Measurements from ENCODE around the gene TBL1X.

The TBL1X gene

GRCh38 chrX:9596837-9597236, 132.0 kb downstream of the TBL1X start:
- no peak overlapping the region for H3K4me3 ChIP-seq (ENCODE audit: low read length)
- no peak overlapping the region for H3K4me2 ChIP-seq (ENCODE audit: low read length)
- no peaks in the 10 kb centered on the region for H3K36me3 ChIP-seq (ENCODE audit: insufficient read depth, low read length)
- H3K9me3 ChIP-seq (replicated peaks; ENCODE audit: low read length): no peaks in the 10 kb centered on the region
- no peak overlapping the region for H3K9ac ChIP-seq (ENCODE audit: low read depth, low read length)
- H3K4me1 ChIP-seq (ENCODE audit: control insufficient read depth, insufficient read depth, low read length): peaks cover 10% of the 10 kb centered on the region
- no peaks in the 10 kb centered on the region for H3K27me3 ChIP-seq (ENCODE audit: control insufficient read depth, insufficient read depth, low read length)

- H3K4me3 ChIP-seq (ENCODE audit: low read length): no peak overlapping the region
- H3K4me1 ChIP-seq (ENCODE audit: control insufficient read depth, insufficient read depth, low read length): peaks cover 10% of the 10 kb centered on the region
- H3K4me2 ChIP-seq (ENCODE audit: low read length): no peak overlapping the region
- no peaks in the 10 kb centered on the region for H3K9me3 ChIP-seq (replicated peaks; ENCODE audit: low read length)
- no peak overlapping the region for H3K9ac ChIP-seq (ENCODE audit: low read depth, low read length)
- H3K36me3 ChIP-seq (ENCODE audit: insufficient read depth, low read length): no peaks in the 10 kb centered on the region
- H3K27me3 ChIP-seq (ENCODE audit: control insufficient read depth, insufficient read depth, low read length): no peaks in the 10 kb centered on the region
Observed at GRCh38 chrX:9597361-9598035, 132.6 kb downstream of the TBL1X start.

GRCh38 chrX:9598344-9598743, 133.5 kb downstream of the TBL1X start:
- H3K9ac ChIP-seq (ENCODE audit: low read depth, low read length): no peak overlapping the region
- no peaks in the 10 kb centered on the region for H3K27me3 ChIP-seq (ENCODE audit: control insufficient read depth, insufficient read depth, low read length)
- no peaks in the 10 kb centered on the region for H3K36me3 ChIP-seq (ENCODE audit: insufficient read depth, low read length)
- H3K4me2 ChIP-seq (ENCODE audit: low read length): no peak overlapping the region
- no peaks in the 10 kb centered on the region for H3K9me3 ChIP-seq (replicated peaks; ENCODE audit: low read length)
- H3K4me3 ChIP-seq (ENCODE audit: low read length): no peak overlapping the region
- peaks cover 10% of the 10 kb centered on the region for H3K4me1 ChIP-seq (ENCODE audit: control insufficient read depth, insufficient read depth, low read length)

- Histone ChIP-seq H3K9ac (ENCODE audit: low read depth, low read length) (peak overlapping the region; percentile 42), H3K4me3 (ENCODE audit: low read length) (no peak overlapping the region), H3K9me3 (replicated peaks; ENCODE audit: low read length) (no peaks in the 10 kb centered on the region)
Observed at GRCh38 chrX:9604111-9604907, 139.5 kb downstream of the TBL1X start.

GRCh38 chrX:9604908-9605306, 140.0 kb downstream of the TBL1X start:
- no peaks in the 10 kb centered on the region for H3K9me3 ChIP-seq (replicated peaks; ENCODE audit: low read length)
- no peak overlapping the region for H3K4me3 ChIP-seq (ENCODE audit: low read length)
- H3K9ac ChIP-seq (ENCODE audit: low read depth, low read length): peak overlapping the region; percentile 42
- H3K4me1 ChIP-seq (ENCODE audit: control insufficient read depth, insufficient read depth, low read length): peaks cover 8% of the 10 kb centered on the region
- H3K27me3 ChIP-seq (ENCODE audit: control insufficient read depth, insufficient read depth, low read length): no peaks in the 10 kb centered on the region
- H3K4me2 ChIP-seq (ENCODE audit: low read length): peak overlapping the region; percentile 45
- no peaks in the 10 kb centered on the region for H3K36me3 ChIP-seq (ENCODE audit: insufficient read depth, low read length)

More at GRCh38 chrX:9604111-9604907, 139.5 kb downstream of the TBL1X start:
- H3K36me3 ChIP-seq (ENCODE audit: insufficient read depth, low read length): no peaks in the 10 kb centered on the region
- peak overlapping the region; percentile 45 for H3K4me2 ChIP-seq (ENCODE audit: low read length)
- H3K27me3 ChIP-seq (ENCODE audit: control insufficient read depth, insufficient read depth, low read length): no peaks in the 10 kb centered on the region
- peaks cover 8% of the 10 kb centered on the region for H3K4me1 ChIP-seq (ENCODE audit: control insufficient read depth, insufficient read depth, low read length)

GRCh38 chrX:9605484-9605883, 140.6 kb downstream of the TBL1X start:
- Histone ChIP-seq H3K27me3 (ENCODE audit: control insufficient read depth, insufficient read depth, low read length) (no peaks in the 10 kb centered on the region), H3K9ac (ENCODE audit: low read depth, low read length) (no peak overlapping the region), H3K9me3 (replicated peaks; ENCODE audit: low read length) (no peaks in the 10 kb centered on the region), H3K4me1 (ENCODE audit: control insufficient read depth, insufficient read depth, low read length) (peaks cover 10% of the 10 kb centered on the region), H3K4me2 (ENCODE audit: low read length) (no peak overlapping the region), H3K4me3 (ENCODE audit: low read length) (no peak overlapping the region), H3K36me3 (ENCODE audit: insufficient read depth, low read length) (no peaks in the 10 kb centered on the region)

GRCh38 chrX:9606971-9607370, 142.1 kb downstream of the TBL1X start:
- H3K4me1 ChIP-seq (ENCODE audit: control insufficient read depth, insufficient read depth, low read length): peaks cover 24% of the 10 kb centered on the region

GRCh38 chrX:9609499-9609898, 144.6 kb downstream of the TBL1X start:
- H3K4me2 ChIP-seq (ENCODE audit: low read length): no peak overlapping the region
- H3K36me3 ChIP-seq (ENCODE audit: insufficient read depth, low read length): no peaks in the 10 kb centered on the region
- H3K9me3 ChIP-seq (replicated peaks; ENCODE audit: low read length): no peaks in the 10 kb centered on the region
- peaks cover 20% of the 10 kb centered on the region for H3K4me1 ChIP-seq (ENCODE audit: control insufficient read depth, insufficient read depth, low read length)
- no peaks in the 10 kb centered on the region for H3K27me3 ChIP-seq (ENCODE audit: control insufficient read depth, insufficient read depth, low read length)
- no peak overlapping the region for H3K9ac ChIP-seq (ENCODE audit: low read depth, low read length)
- no peak overlapping the region for H3K4me3 ChIP-seq (ENCODE audit: low read length)

More at GRCh38 chrX:9606971-9607370, 142.1 kb downstream of the TBL1X start:
- Histone ChIP-seq H3K4me3 (ENCODE audit: low read length) (no peak overlapping the region), H3K36me3 (ENCODE audit: insufficient read depth, low read length) (no peaks in the 10 kb centered on the region), H3K4me2 (ENCODE audit: low read length) (no peak overlapping the region), H3K27me3 (ENCODE audit: control insufficient read depth, insufficient read depth, low read length) (no peaks in the 10 kb centered on the region), H3K9ac (ENCODE audit: low read depth, low read length) (no peak overlapping the region), H3K9me3 (replicated peaks; ENCODE audit: low read length) (no peaks in the 10 kb centered on the region)

- no peaks in the 10 kb centered on the region for H3K36me3 ChIP-seq (ENCODE audit: insufficient read depth, low read length)
- no peaks in the 10 kb centered on the region for H3K27me3 ChIP-seq (ENCODE audit: control insufficient read depth, insufficient read depth, low read length)
- no peaks in the 10 kb centered on the region for H3K9me3 ChIP-seq (replicated peaks; ENCODE audit: low read length)
- no peak overlapping the region for H3K9ac ChIP-seq (ENCODE audit: low read depth, low read length)
- peaks cover 15% of the 10 kb centered on the region for H3K4me1 ChIP-seq (ENCODE audit: control insufficient read depth, insufficient read depth, low read length)
- no peak overlapping the region for H3K4me3 ChIP-seq (ENCODE audit: low read length)
- H3K4me2 ChIP-seq (ENCODE audit: low read length): no peak overlapping the region
Observed at GRCh38 chrX:9609987-9610386, 145.1 kb downstream of the TBL1X start.

- no peaks in the 10 kb centered on the region for H3K9me3 ChIP-seq (replicated peaks; ENCODE audit: low read length)
- H3K4me3 ChIP-seq (ENCODE audit: low read length): no peak overlapping the region
- no peak overlapping the region for H3K9ac ChIP-seq (ENCODE audit: low read depth, low read length)
- peak overlapping the region; percentile 34 for H3K4me2 ChIP-seq (ENCODE audit: low read length)
- no peaks in the 10 kb centered on the region for H3K36me3 ChIP-seq (ENCODE audit: insufficient read depth, low read length)
- H3K27me3 ChIP-seq (ENCODE audit: control insufficient read depth, insufficient read depth, low read length): no peaks in the 10 kb centered on the region
- H3K4me1 ChIP-seq (ENCODE audit: control insufficient read depth, insufficient read depth, low read length): peaks cover 15% of the 10 kb centered on the region
Observed at GRCh38 chrX:9610771-9611392, 146.0 kb downstream of the TBL1X start.

GRCh38 chrX:9611436-9612145, 146.7 kb downstream of the TBL1X start:
- Histone ChIP-seq H3K9ac (ENCODE audit: low read depth, low read length) (no peak overlapping the region), H3K4me3 (ENCODE audit: low read length) (no peak overlapping the region), H3K9me3 (replicated peaks; ENCODE audit: low read length) (no peaks in the 10 kb centered on the region), H3K4me2 (ENCODE audit: low read length) (peak overlapping the region; percentile 34), H3K4me1 (ENCODE audit: control insufficient read depth, insufficient read depth, low read length) (peaks cover 15% of the 10 kb centered on the region), H3K27me3 (ENCODE audit: control insufficient read depth, insufficient read depth, low read length) (no peaks in the 10 kb centered on the region), H3K36me3 (ENCODE audit: insufficient read depth, low read length) (no peaks in the 10 kb centered on the region)

Measured in skeletal muscle satellite cell (primary cell).